Measurements from ENCODE around the gene DUS3L. TPM values are rescaled to one million over a fixed set of nuclear protein-coding genes. Genes with fewer than 3 reads are reported as not detected.

DUS3L gene
- total RNA-seq, 1 experiment from 2014 or later: 67.0 TPM

- no peaks in the 10 kb centered on the region; the same call in 1 of the 2 replicates for H3K27me3 Mint-ChIP-seq (ENCODE audit: low read depth)
- no peak within 1 kb of the TSS for H2BK20ac ChIP-seq (ENCODE audit: low read depth, low read length, poor library complexity, severe bottlenecking)
Observed at GRCh38 chr19:5784581-5785147, 6.3 kb downstream of the DUS3L start, which contains the start of gene PRR22. Gene PRR22 (minus strand): TSS chr19:5784746. CDS start chr19:5784660, 86 bp downstream.

More at GRCh38 chr19:5784581-5785147, 6.3 kb downstream of the DUS3L start, which contains the start of gene PRR22:
- no peak within 1 kb of the TSS for H3K9ac ChIP-seq (ENCODE audit: extremely low read depth, insufficient read length, low read length)
- no peak within 1 kb of the TSS for H3K23ac ChIP-seq (ENCODE audit: insufficient read length, low read depth, low read length)
- no peak for DNase-seq
- H3K27ac ChIP-seq (ENCODE audit: insufficient read length, low read depth, low read length): no peak within 1 kb of the TSS
- no peaks in the 10 kb centered on the region for H3K4me1 ChIP-seq (ENCODE audit: insufficient read depth, low read length)
- H3K4me3 Mint-ChIP-seq: no peak within 1 kb of the TSS
- no peak within 1 kb of the TSS for H4K91ac ChIP-seq (ENCODE audit: insufficient read length, low read depth, low read length)
- no peak within 1 kb of the TSS for H2AK5ac ChIP-seq (ENCODE audit: insufficient read length, low read length)
- no peaks in the 10 kb centered on the region for H3K27me3 ChIP-seq (ENCODE audit: insufficient read depth, low read length)
- H3K23me2 ChIP-seq (ENCODE audit: insufficient read length, low read depth, low read length, poor library complexity, severe bottlenecking): no peaks in the 10 kb centered on the region
- H4K20me1 ChIP-seq (ENCODE audit: control insufficient read depth, insufficient read depth, insufficient read length): no peaks in the 10 kb centered on the region
- H4K5ac ChIP-seq (ENCODE audit: insufficient read length, low read depth, low read length): no peak within 1 kb of the TSS
- no peak within 1 kb of the TSS for H3T11ph ChIP-seq (ENCODE audit: low read length)
- WGBS (ENCODE audit: extremely low coverage, insufficient read length, low lambda C conversion rate): no CpG with 5 or more reads among the region's 15 CpGs
- no peaks in the 10 kb centered on the region for H3K79me2 ChIP-seq (ENCODE audit: insufficient read depth, low read length)
- peaks cover 20 to 37% (median 36%) of the 10 kb centered on the region in 3 experiments; a peak in 6 of 7 replicates for H3K36me3 Mint-ChIP-seq (ENCODE audit: insufficient read depth in 1 of 3, low read depth in 3 of 3)
- no peak within 1 kb of the TSS for H2BK120ac ChIP-seq (ENCODE audit: low read depth, low read length, poor library complexity, severe bottlenecking)
- no peak within 1 kb of the TSS for H2BK12ac ChIP-seq (ENCODE audit: insufficient read length, low read depth, low read length)
- H3K4me2 ChIP-seq (ENCODE audit: insufficient read depth, insufficient read length, low read length): no peak within 1 kb of the TSS
- no peak within 1 kb of the TSS for H3K18ac ChIP-seq (ENCODE audit: insufficient read length, low read depth, low read length)
- no peaks in the 10 kb centered on the region for H3K9me3 Mint-ChIP-seq
- TF ChIP-seq, protein P1, sequence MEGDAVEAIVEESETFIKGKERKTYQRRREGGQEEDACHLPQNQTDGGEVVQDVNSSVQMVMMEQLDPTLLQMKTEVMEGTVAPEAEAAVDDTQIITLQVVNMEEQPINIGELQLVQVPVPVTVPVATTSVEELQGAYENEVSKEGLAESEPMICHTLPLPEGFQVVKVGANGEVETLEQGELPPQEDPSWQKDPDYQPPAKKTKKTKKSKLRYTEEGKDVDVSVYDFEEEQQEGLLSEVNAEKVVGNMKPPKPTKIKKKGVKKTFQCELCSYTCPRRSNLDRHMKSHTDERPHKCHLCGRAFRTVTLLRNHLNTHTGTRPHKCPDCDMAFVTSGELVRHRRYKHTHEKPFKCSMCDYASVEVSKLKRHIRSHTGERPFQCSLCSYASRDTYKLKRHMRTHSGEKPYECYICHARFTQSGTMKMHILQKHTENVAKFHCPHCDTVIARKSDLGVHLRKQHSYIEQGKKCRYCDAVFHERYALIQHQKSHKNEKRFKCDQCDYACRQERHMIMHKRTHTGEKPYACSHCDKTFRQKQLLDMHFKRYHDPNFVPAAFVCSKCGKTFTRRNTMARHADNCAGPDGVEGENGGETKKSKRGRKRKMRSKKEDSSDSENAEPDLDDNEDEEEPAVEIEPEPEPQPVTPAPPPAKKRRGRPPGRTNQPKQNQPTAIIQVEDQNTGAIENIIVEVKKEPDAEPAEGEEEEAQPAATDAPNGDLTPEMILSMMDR (conservative IDR thresholded peaks at IDR 0.05): no peak
- H3K79me1 ChIP-seq (ENCODE audit: insufficient read depth, low read depth, low read length, poor library complexity, severe bottlenecking): no peaks in the 10 kb centered on the region
- no peak within 1 kb of the TSS for H2AFZ ChIP-seq (ENCODE audit: low read length)
- no peaks in the 10 kb centered on the region for H3K4me1 Mint-ChIP-seq
- H4K8ac ChIP-seq (replicated peaks; ENCODE audit: insufficient read length, low read depth, low read length): no peak within 1 kb of the TSS
- no peaks in the 10 kb centered on the region for H3K9me3 ChIP-seq (ENCODE audit: control insufficient read depth, low read depth, low read length)
- H2BK15ac ChIP-seq (ENCODE audit: low read depth, low read length): no peak within 1 kb of the TSS; the same call in 1 of the 2 replicates
- H3K4ac ChIP-seq (ENCODE audit: low read depth, low read length): no peak within 1 kb of the TSS
- H3K27ac Mint-ChIP-seq: no peak within 1 kb of the TSS
- H2BK5ac ChIP-seq (ENCODE audit: insufficient read length, low read length): no peak within 1 kb of the TSS
- H3K14ac ChIP-seq (ENCODE audit: insufficient read depth, low read length): no peak within 1 kb of the TSS
- no peak within 1 kb of the TSS for H3K56ac ChIP-seq (ENCODE audit: insufficient read length, low read depth, low read length)
